GM18909 (cell line): ENCODE data around the gene CCK.
A peak's percentile ranks its signal among the peaks of the same experiment; 100 is the strongest.
"Not testable (repeated sequence)": the region's sequence is repeated elsewhere in the genome, so short reads cannot be mapped to it uniquely, and the experiment has no call there.

Source experiments
- ATAC-seq: cut with Tn5 transposase; IDR thresholded peaks from one replicate; pipeline ENCODE4 v1.9.1; 2021; ENCODE audit warnings: mild to moderate bottlenecking; ENCODE audit not compliant: unreplicated experiment, poor library complexity

CCK gene, protein sequence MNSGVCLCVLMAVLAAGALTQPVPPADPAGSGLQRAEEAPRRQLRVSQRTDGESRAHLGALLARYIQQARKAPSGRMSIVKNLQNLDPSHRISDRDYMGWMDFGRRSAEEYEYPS

DNA sequence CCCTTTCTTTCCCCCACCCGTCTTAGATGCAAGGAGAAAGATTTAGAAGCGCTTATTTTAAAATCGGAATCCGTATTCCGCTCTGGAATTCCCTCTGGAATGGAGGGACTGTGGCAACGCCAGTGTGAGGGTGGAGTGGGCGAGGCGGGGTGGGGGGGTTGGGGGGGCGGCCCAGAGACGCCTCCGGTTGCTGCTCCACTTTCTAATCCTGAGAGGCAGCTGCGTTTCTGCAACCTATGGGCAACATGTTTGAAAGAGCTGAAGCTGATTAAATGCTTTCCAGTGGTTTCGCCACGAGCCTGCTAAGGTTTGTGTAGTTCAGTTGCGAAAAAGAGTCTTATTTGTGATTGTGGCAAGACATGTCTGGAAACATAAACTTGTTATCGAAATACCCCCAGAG, at the start of gene CCK:
CCK (minus strand) TSS at position 101 of the 400 bp plus-strand sequence. CDS start 2,555 bp downstream, outside the sequence.
- ATAC-seq: no peak

DNA sequence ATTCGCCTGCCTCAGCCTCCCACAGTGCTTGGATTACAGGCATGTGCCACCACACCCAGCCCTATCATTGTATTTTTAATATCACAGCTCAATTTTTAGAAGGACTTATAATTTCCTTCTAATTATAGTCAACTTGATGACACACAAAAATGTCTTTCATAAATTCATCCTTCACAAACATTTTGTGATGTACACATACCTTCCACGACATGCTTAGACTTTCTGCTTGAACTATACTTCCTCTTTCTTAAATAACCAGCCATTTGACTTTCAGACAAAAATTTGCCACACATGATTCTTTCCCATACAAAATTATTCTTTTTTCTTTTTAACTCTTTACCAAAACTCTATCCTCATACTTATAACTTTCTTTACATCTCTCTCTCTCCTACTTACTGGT, 48.4 kb upstream of the CCK start:
- ATAC-seq: no peak

DNA sequence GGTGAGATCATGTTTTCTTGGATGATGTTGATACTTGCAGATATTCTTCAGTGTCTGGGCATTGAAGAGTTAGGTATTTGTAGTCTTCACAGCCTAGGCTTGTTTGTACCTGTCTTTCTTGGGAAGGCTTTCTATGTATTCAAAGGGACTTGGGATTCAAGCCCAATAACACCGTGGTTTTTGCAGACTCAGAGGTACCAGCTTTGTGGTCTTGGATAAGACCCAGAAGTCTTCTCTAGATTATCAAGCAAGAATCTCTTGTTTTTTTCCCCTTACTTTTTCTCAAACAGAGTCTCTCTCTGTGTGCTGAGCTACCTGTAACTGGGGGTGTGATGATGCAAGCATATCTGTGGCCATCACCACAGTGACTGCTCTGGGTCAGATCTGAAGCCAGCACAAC, 42.7 kb upstream of the CCK start:
- no peak for ATAC-seq

DNA sequence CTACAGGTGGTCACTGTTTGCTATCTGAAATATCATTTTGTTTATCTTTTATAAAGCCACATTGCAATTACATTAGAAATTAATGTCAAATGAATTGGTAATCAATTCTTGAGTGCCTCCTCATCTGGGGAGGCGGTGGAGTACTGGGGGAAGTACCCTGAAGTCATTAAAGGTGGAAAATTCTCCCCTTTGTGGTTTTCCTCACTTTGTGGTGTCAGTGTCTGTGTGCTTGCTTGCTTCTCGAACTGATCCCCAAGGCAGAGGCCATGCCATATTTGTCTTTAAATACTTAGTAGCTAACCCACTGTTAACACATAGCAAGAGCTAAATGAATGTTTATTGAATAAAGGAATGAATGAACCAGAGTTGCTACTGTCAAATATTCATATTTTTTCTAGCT, 40.5 kb upstream of the CCK start:
- ATAC-seq: no peak

- ATAC-seq: peak; percentile 77
Measured at GRCh38 chr3:42302924-42303634, 37.1 kb upstream of the CCK start.

- ATAC-seq: no peak
Measured at GRCh38 chr3:42301446-42302175, 35.6 kb upstream of the CCK start.

- ATAC-seq: no peak
Measured at GRCh38 chr3:42300778-42301177, 34.8 kb upstream of the CCK start.

DNA sequence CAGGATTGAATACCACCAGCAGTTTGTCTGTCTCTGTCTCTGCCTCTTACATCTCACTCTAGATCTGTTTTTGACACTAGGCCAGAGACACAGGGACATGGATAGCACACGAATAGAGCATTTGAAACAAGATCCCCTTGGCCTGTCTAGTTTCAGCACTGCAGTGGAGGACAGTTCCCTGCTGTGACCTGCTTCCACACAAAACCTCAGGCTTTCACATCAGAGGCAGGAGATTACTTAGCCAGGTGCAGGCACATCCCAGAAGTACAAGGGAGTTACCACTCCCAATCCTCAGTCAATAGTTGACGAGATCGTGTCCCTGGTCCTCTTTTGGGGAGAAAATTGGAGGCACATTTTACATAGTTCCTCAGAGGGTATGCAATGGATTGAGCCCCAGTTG, 34.0 kb upstream of the CCK start:
- no peak for ATAC-seq

DNA sequence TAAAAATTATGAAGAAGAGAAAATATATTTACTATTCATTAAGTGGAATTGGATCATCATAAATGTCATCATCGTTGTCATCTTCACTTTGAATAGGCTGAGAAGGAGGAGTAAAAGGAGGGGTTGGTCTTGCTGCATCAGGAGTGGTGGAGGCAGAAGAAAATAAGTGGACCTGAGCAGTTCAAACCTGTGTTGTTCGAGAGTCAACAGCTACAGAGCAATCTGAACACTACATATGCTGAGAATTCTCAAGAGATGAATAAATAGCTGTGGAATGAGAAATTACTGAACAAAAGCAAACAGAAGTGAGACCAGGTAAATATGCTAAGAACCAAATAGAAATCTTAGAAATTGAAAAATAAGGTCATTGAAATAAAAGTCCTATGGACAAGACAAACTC, 32.3 kb upstream of the CCK start:
- no peak for ATAC-seq

DNA sequence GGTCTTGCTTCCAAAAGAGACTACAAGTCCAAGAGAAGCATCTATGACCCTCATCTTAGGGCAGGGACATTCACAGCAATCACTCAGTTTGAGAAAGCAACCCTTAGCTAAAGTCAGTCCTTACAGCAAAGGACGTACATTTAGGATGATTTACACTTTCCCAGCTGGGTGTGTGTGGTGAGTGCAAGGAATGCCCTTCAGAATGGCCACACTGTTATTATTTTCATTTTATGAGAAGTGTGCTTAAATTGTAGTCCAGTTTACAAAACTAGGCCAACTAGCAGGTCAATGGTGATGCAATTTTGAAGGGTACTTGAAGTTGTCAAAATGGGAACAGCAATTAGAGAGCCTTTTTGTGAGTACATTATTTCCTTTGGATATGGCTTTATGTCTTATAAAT, 26.0 kb upstream of the CCK start:
- ATAC-seq: no peak

DNA sequence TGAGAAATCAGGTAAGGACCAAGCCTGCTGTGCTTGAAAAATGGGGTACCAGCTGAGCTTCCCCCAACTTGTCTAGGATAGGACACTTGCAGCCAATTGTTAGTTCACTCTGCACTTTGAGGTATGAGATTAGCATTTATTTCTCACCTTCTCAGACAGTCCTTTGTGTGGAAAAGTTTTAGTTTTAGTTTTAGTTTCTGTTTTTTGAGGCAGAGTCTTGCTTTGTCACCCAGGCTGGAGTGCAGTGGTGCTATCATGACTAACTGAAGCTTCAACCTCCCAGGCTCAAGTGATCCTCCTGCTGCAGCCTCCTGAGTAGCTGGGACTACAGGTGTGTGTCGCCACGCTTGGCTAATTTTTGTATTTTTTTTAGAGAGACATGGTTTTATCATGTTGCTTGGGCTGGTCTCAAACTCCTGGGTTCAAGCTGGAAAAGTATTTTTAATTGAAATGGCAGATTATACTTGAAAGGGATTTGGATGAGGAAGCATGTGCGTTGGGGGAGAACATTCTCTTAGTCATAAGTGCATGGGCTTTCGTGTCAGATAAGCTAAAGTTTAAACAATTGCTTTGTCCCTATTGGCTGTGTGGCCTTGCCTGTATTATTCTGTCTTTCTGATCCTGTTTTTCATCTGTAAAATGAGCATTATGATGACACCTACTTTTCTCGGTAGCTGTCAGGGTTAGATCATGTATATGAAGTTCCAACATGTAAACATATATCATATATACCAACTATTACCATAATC, 25.2 kb upstream of the CCK start:
- ATAC-seq: no peak

DNA sequence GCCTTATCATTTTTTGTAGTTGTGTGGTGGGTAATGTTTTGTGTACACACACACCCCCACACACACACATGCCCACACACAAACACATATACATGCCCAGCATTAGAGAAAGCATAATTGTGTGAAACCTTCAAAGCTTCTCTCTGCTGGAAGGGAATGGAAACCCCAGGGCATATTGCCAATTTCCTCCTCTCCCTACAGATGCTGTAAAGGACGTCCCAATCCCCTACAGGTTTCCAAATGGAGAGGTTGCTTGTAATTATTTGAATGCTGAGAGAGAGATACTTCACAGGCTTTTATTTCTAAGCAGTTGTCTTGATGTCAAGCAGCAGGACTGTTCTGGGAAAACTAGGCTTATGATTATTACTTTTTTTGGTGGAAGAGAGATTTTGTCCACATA, 23.0 kb upstream of the CCK start:
- no peak for ATAC-seq

- no peak for ATAC-seq
Measured at GRCh38 chr3:42288385-42288784, 22.4 kb upstream of the CCK start.

GRCh38 chr3:42287423-42287822, 21.4 kb upstream of the CCK start:
- ATAC-seq: not testable (repeated sequence)

DNA sequence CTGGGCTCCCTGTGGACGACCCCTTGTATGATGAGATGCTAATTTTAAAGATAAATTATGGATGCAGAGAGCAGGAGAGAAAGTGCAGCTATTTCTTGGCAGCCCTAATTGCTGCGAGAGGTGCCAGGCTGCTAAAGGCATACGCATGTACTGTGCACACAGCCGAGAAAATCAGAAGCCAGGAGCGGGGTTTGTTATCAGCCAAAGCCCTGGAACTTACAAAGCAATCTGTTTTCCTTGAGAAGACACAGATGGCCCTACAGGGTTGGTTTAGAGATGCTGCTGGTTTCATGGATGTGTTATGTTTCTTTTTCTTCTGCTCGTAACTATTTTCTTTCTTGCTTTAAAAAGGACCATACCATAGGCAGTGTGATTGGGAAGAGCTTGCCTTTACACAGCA, 11.7 kb upstream of the CCK start:
- ATAC-seq: no peak

DNA sequence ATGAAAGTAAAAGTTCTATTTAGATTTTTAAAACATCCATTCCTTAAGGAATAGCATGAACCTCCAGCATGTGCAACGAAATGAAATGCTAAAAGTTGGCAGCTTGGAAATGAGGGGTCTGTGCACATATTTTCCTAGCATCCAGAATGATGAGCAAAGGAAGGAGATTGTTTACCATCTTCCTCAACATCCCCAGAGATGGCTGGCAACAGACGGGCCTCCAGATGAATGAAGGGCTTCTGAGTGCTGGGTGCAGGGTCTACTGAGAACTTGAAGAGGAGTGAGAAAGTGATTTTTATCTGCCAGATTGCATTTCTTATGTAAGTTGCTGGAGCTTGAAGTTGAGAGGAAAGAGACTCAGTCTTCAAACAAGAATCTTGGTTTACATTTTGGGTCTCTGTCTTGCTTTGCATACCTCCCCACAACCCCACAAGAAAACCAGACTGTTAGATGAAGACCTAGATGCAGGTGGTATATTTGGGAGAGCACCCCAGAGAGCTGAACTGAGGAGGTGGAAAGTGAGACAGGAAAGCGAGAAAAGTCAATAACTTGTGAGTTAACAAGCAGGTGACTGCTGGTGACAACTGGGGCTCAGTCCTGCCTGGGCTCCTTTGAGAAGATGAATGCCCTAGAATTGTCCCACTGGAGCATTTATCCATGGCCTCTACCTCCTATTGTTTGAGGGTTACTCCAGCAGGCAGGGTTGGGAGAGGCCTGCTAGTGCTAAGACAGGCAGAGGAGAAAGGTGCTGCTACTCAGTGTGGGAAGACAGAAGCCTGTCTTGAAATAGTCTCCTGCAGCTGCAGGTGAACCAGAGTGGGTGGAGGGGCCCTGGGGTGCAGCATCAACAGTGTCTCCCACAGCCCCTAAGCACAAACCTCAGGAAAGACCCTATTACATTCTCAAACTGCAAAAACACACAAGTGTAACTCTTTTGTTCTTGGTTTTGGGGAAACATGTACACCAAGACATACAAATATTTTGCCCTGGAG, 10.5 kb upstream of the CCK start:
- ATAC-seq: peak; percentile 76

- ATAC-seq: no peak
Measured at GRCh38 chr3:42275217-42275616, 9.2 kb upstream of the CCK start.

DNA sequence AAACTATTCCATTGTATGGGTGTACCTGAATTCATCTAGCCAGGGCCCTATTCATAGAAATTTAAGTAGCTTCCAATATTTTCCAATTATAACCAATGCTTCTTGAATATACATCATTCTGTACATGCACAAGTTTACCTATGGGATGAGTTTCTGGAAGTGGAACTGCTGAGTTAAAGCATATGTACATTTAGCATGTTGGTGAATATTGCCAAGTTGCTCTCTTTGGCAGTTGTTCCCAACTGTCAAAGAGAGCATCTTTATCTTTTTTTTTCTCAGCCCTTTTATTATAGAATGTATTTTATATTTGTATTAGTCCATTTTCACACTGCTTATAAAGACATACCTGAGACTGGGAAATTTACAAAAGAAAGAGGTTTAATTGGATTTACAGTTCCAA, 8.3 kb upstream of the CCK start:
- ATAC-seq: no peak

DNA sequence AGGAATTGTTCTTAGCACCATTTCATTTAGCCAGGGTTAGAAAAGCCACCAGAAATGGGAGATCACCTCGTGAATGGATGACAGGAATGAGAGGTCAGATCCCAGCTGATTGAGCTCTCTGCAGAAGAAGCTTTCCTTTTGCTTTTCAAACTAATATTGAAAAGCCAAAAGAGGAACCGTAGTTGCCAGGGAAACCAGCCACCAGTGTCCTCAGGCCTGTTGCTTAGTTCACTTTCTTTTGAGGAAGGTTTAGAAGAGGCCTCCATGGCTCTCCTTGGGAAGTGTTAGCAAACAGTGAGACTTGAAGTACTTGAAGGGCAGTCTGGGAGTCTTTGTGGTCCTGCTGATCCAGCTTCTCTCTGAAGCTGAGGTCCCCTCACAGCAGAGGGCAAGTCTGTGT, 7.4 kb upstream of the CCK start:
- no peak for ATAC-seq

GRCh38 chr3:42271786-42272185, 5.8 kb upstream of the CCK start:
- ATAC-seq: no peak
